GM06990 (cell line): Measurements from ENCODE around the gene PANX3.

Experiments used
- DNase-seq: peaks from one replicate; pipeline ENCODE4 v3.0.0-alpha.2; 2011; ENCODE audit not compliant: insufficient read length; ENCODE audit errors: extremely low read depth
- H3K27me3 ChIP-seq: replicated peaks from 2 replicates; pipeline ENCODE4 v1.6.0; 2011; ENCODE audit warnings: low read length; ENCODE audit not compliant: control insufficient read depth, insufficient read depth
- H3K36me3 ChIP-seq: 2 replicates; pipeline ENCODE4 v1.5.1; 2011; ENCODE audit warnings: low read length; ENCODE audit not compliant: control insufficient read depth, insufficient read depth
- H3K4me3 ChIP-seq: replicated peaks from 2 replicates; pipeline ENCODE4 v1.5.1; 2011; ENCODE audit warnings: low read depth, mild to moderate bottlenecking, control low read depth, low read length
- CTCF ChIP-seq: IDR thresholded peaks from 2 replicates; pipeline ENCODE4 v1.5.1; 2011; ENCODE audit warnings: low read length, control low read depth, mild to moderate bottlenecking, inconsistent platforms; ENCODE audit not compliant: insufficient read depth, poor library complexity, severe bottlenecking

PANX3 gene

DNA sequence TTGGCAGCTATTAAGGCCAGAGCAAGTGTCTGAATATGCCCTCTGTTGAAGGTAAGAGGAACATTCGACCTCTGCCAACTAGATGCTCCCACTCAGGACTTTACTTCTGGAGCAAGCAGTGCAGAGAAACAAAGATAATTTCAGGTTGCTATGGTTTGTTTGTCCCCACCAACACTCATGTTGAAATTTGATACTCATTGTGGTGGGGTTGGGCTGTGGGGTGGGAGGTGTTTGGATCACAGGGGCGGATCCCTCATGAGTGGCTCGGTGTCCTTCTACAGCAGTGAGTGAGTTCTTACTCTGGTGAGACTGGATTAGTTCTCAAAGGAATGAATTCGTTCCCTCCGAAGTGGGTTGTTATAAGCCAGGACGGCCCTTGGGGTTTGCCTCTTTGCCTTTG lies 29.4 kb upstream of the PANX3 start:
- no peak for TF ChIP-seq CTCF
- Histone ChIP-seq H3K36me3 (no peaks in the 10 kb centered on the region), H3K27me3 (peaks cover 1% of the 10 kb centered on the region; the same call in 1 of the 2 replicates), H3K4me3 (no peak overlapping the region)
- no peak for DNase-seq

DNA sequence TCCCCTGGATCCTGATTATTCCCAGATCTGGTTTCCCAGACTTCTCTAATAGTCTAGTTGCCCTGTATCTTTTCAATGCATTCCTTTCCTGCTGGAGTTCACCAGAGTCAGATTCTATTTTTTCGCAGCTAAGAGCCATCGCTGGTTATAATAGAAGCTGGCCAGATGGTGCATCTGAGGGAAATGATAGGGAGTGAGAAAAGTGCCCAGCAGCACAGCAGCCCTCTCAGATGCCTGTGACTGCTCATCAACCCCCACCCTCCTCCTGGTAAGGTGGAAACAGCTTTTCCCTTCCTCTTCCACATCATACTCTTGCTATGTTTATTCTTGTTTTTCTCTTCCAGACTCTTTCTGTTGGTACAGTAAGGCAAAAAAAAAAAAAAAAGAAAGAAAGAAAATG lies 28.7 kb upstream of the PANX3 start:
- Histone ChIP-seq H3K27me3 (peaks cover 1% of the 10 kb centered on the region; the same call in 1 of the 2 replicates), H3K4me3 (no peak overlapping the region), H3K36me3 (no peaks in the 10 kb centered on the region)
- DNase-seq, result no peak
- TF ChIP-seq CTCF, result no peak

- DNase-seq, result no peak
- no peak overlapping the region for H3K4me3 ChIP-seq
- no peaks in the 10 kb centered on the region for H3K36me3 ChIP-seq
- no peaks in the 10 kb centered on the region for H3K27me3 ChIP-seq
- TF ChIP-seq CTCF, result no peak
Observed at GRCh38 chr11:124583781-124584180, 27.4 kb upstream of the PANX3 start.

- no peak for TF ChIP-seq CTCF
- H3K4me3 ChIP-seq, result no peak overlapping the region
- DNase-seq, result no peak
Observed at GRCh38 chr11:124584681-124585372, 26.4 kb upstream of the PANX3 start.

GRCh38 chr11:124586238-124586860 lies 24.9 kb upstream of the PANX3 start:
- TF ChIP-seq CTCF, result peak; percentile 73
- Histone ChIP-seq H3K4me3 (no peak overlapping the region), H3K27me3 (no peaks in the 10 kb centered on the region), H3K36me3 (no peaks in the 10 kb centered on the region)
- no peak for DNase-seq

More at GRCh38 chr11:124584681-124585372, 26.4 kb upstream of the PANX3 start:
- no peaks in the 10 kb centered on the region for H3K27me3 ChIP-seq
- H3K36me3 ChIP-seq, result no peaks in the 10 kb centered on the region
